ENCODE measurements around the gene OSTM1. TPM values are rescaled to one million over a fixed set of nuclear protein-coding genes. Genes with fewer than 3 reads are reported as not detected.

The OSTM1 gene, protein sequence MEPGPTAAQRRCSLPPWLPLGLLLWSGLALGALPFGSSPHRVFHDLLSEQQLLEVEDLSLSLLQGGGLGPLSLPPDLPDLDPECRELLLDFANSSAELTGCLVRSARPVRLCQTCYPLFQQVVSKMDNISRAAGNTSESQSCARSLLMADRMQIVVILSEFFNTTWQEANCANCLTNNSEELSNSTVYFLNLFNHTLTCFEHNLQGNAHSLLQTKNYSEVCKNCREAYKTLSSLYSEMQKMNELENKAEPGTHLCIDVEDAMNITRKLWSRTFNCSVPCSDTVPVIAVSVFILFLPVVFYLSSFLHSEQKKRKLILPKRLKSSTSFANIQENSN
- 20.9 and 24.5 TPM in 2 replicates for total RNA-seq (2014; rRNA removed; shearing (Covaris generic))

DNA sequence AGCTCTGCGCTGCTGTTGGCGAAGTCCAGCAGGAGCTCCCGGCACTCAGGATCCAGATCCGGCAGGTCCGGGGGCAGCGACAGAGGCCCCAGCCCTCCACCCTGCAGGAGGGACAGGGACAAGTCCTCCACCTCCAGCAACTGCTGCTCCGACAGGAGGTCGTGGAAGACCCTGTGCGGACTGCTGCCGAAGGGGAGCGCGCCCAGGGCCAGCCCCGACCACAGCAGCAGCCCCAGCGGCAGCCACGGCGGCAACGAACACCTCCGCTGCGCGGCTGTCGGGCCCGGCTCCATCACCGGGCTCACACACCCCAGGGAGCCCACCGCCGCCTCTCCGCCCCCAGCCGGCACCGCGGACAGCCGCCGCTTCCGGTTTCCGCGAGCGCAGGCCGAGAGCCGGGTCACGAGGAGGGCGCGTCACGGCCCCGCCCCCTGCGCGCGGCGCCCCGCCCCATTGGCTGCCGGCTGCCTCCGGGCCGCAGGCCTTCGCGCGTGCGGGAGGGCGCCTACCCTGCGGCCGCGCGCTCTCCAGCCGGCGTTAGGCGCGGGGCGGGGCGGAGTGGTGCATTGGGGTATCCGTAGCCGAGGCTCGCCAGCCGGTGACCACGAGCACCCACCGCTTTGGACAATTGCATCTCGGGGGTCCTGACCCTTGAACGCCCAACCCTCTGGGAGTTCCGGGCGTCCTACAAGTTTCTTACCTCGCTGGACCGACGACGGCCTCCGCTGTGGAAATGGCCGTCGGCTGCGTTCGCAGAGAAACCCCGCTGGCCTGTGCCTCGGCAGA, at the start of gene OSTM1:
TSS of gene OSTM1 (minus strand) at position 383 of the 786 bp plus-strand sequence. CDS start at position 293, 90 bp downstream.
- DNase-seq = peak; percentile 99
- Histone ChIP-seq H3K27me3 (ENCODE audit: control insufficient read depth, insufficient read depth, low read length) (peaks cover 3% of the 10 kb centered on the region; the same call in 1 of the 2 replicates), H3K4me3 (ENCODE audit: insufficient read depth, low read depth, low read length) (peak within 1 kb of the TSS; percentile 87), H3K36me3 (replicated peaks; ENCODE audit: control insufficient read depth, insufficient read depth, low read length) (no peaks in the 10 kb centered on the region)

DNA sequence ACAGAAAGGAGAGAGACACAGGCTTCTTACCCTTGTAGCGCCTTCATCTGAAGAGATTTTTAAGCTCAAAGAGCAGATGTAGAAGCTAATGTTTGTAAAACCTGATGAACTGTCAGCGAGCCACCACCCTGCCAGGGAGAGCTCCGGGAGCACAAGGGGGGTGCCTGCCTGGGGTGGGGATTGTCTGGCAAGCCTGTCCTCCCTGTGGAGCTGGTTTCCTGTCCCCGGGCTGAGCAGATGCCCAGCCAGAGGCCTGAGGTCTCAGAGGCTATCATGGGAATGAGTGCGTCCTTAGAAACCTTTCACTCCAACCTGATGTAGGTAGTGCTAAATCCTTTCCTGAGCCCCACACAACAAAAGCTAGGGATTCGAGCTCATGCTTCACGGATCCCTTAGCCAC, 49.4 kb upstream of the OSTM1 start:
- Histone ChIP-seq H3K27me3 (ENCODE audit: control insufficient read depth, insufficient read depth, low read length) (peaks cover 70% of the 10 kb centered on the region), H3K36me3 (replicated peaks; ENCODE audit: control insufficient read depth, insufficient read depth, low read length) (no peaks in the 10 kb centered on the region), H3K4me3 (ENCODE audit: insufficient read depth, low read depth, low read length) (no peak overlapping the region)
- peak; percentile 65 for DNase-seq

DNA sequence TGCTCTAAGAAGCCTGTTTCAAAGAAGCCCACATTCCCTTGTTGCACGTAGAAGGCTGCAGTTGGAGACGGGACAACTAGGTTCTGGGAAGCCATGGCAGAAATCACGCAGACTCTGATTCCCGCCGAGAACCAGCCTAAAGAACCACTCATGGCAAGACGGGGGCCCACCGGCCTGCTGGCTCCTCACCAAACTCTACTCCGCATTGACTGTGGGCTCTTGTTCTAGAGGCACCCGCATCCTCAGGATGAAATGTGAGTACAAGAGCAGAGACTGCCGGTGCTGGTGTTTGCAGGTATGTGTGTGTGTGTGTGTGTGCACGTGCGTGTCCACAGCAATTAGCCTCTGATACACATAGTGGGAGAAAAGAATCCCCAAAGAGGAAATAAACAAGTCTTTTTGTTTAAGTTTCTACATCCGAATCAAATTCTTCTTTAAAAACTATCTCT, 49.0 kb upstream of the OSTM1 start:
- no peak for DNase-seq
- H3K36me3 ChIP-seq (replicated peaks; ENCODE audit: control insufficient read depth, insufficient read depth, low read length) = no peaks in the 10 kb centered on the region
- H3K27me3 ChIP-seq (ENCODE audit: control insufficient read depth, insufficient read depth, low read length) = peaks cover 72% of the 10 kb centered on the region
- no peak overlapping the region for H3K4me3 ChIP-seq (ENCODE audit: insufficient read depth, low read depth, low read length)

DNA sequence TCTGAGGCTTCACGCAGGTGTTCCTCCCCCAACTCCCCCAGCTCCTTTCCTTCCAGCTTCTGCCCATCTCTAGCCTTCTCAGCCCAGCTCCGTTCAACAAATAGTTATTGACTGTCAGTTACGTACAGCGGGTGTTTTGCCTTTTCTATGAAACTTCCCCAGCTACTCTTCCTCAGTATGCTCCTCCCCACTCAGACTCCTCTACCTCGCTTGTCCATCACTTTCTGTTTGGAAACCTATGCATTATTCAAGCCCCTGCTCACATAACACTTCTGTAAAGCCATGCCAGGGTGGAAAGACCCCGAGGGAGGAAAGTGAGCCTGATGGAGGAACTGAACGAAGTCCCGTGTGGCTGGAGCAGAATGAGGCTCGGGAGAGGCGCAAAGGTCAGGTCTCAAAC, 47.1 kb upstream of the OSTM1 start:
- Histone ChIP-seq H3K36me3 (replicated peaks; ENCODE audit: control insufficient read depth, insufficient read depth, low read length) (no peaks in the 10 kb centered on the region), H3K4me3 (ENCODE audit: insufficient read depth, low read depth, low read length) (no peak overlapping the region), H3K27me3 (ENCODE audit: control insufficient read depth, insufficient read depth, low read length) (peaks cover 90% of the 10 kb centered on the region)
- no peak for DNase-seq

DNA sequence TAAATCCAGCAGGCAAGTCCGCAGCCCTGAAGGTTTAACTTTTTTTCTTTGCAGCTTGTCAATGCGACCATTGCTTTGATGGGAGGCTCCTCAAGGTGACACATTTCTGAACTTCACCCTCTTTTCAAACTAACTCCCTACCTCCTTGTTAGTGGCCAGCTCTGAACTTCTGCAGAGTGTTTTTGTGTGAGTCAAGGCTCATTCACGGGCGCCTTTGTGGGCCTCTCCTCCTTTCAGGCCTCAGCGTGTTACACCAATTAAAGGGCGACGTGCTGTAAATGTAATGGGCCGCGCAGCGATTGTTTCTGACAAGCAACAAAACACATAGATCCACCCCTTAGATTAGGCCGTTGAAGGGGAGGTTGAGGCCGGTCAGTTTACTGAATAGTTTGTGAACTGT, 45.8 kb upstream of the OSTM1 start:
- Histone ChIP-seq H3K4me3 (ENCODE audit: insufficient read depth, low read depth, low read length) (no peak overlapping the region), H3K27me3 (ENCODE audit: control insufficient read depth, insufficient read depth, low read length) (peaks cover 97% of the 10 kb centered on the region), H3K36me3 (replicated peaks; ENCODE audit: control insufficient read depth, insufficient read depth, low read length) (no peaks in the 10 kb centered on the region)
- DNase-seq = no peak

DNA sequence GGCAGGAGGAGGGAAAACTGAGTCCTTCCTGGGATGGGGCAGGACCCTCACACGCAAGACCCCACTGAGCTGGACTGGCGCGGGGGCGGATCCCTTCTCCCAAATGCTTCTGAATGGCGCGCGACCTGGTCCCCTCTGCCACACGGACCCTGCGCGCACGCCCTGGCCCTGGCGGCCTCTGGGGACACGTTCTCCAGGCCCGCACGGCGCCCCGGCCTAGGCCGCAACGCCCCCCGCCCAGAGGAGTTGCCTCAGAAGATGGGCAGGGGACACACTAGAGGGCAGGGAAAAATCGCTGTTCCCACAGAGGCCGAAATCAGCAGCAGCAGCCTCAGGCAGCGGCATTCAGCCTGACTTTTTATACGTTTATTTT, 45.2 kb upstream of the OSTM1 start:
- Histone ChIP-seq H3K27me3 (ENCODE audit: control insufficient read depth, insufficient read depth, low read length) (peaks cover 99% of the 10 kb centered on the region), H3K36me3 (replicated peaks; ENCODE audit: control insufficient read depth, insufficient read depth, low read length) (no peaks in the 10 kb centered on the region), H3K4me3 (ENCODE audit: insufficient read depth, low read depth, low read length) (peak overlapping the region; percentile 18; the same call in 1 of the 2 replicates)
- DNase-seq = peak; percentile 71

DNA sequence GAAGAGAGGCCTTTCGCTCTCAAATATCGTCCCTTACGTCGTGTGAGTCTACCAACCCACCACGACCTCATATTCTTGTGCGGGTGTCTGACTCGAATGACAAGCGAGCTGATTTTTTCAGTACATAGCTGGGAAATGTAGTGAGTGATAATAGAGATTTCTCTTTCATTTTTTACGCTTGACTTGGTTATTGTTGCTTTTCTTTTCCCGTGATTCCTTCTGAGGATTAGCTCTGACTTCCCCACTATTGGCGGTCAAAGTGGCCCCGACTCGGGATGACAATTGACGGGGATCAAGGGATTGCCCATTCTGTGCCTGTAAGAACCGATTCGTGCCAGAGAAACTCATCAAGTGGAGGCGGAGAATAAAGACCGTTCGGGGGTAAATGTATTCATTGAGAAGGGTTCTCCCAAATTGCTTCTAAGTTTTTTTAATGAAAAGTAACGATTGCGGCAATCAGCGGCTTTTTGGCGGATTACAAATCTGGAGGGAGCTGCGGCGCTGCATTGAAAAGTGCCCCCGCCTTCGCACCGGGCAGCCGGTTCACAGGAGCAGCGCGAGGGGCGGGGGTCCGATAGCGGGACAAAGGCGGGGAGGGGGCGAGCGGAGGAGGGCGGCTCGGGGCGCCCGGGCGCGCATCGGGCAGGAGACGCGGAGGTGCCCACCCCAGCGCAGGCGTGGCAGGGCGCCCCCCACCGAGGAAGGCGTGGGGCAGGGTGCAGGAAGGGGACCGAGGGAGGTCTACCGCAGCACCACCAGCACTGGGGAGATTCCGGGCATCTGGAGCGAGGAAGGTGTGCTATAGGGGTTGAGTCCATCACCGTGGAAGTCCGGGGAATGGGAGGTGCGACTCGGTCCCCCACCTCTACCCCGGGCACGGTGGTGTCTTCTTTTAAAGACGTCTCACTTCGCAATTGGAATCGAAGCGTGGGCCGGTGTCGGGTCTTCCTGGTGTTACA, 44.5 kb upstream of the OSTM1 start:
- peak overlapping the region; percentile 18 for H3K4me3 ChIP-seq (ENCODE audit: insufficient read depth, low read depth, low read length)
- DNase-seq = peak; percentile 87
- H3K27me3 ChIP-seq (ENCODE audit: control insufficient read depth, insufficient read depth, low read length) = peaks cover 99% of the 10 kb centered on the region
- H3K36me3 ChIP-seq (replicated peaks; ENCODE audit: control insufficient read depth, insufficient read depth, low read length) = no peaks in the 10 kb centered on the region

DNA sequence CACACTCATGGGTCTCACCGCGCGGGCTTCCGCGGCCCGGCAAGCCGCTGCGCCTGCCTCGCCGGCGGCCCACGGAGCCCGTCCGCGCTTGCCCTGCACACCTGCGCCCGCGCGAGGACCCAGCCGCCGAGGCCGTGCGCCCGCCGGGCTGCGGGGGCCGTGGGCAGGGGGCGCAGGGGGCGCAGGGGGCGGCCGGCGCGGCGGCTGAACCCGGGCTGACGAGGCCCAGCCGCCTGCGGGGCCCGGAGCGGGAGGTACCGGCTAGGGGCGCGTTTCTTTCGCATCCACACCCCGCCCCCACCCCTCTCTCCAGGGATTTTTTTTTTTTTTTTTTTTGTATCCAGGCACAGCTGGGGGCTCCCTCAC, 43.8 kb upstream of the OSTM1 start:
- DNase-seq = peak; percentile 79
- Histone ChIP-seq H3K4me3 (ENCODE audit: insufficient read depth, low read depth, low read length) (peak overlapping the region; percentile 31; the same call in 1 of the 2 replicates), H3K36me3 (replicated peaks; ENCODE audit: control insufficient read depth, insufficient read depth, low read length) (no peaks in the 10 kb centered on the region)

DNA sequence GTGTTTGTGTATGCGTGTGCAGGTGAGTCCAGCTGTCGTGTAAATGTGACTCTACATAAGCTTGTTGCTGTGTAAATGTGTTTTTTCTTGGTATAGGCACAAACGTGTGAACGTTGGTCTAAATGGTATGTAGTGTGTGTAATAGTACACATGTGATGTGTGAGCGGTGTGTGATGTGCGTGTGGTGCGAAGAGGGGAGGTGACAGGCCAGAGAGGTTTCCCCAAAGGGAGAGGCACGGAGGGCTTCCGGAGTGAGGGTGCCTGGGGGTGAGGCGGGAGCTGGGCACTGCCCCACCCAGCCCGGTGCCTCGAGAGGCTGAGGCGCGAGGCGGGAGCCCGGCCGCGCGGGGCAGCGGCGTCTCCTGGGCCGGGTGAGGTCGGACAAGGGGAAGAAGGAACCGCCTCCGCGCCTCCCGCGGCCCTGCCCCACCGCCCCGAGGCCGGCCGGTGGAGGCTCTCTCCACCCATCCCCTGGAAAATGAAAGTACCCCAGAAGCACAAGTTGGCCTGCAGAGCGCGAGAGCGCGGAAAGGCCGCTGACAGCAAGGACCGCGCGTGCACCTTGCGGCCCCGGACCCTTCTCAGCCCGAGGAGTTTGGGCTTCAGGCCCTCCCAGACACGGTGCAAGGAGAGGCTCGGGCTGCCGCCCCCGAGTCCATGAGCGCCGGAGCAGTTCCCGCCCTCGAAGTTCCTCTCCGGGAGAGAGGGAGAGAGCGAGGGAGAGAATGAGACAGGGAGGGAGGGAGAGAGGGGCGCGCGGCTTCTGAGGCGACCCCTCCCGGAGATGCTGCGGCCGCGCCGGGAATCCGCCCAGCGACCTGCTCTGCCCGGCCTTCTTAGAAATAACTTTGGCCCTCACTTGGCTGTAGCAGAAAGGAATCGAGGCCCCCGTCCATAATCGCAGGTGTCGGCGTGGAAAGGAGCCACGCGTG, 43.2 kb upstream of the OSTM1 start:
- peak; percentile 90 for DNase-seq
- Histone ChIP-seq H3K4me3 (ENCODE audit: insufficient read depth, low read depth, low read length) (peak overlapping the region; percentile 31), H3K27me3 (ENCODE audit: control insufficient read depth, insufficient read depth, low read length) (peaks cover 99% of the 10 kb centered on the region), H3K36me3 (replicated peaks; ENCODE audit: control insufficient read depth, insufficient read depth, low read length) (no peaks in the 10 kb centered on the region)

More for the DNA sequence above, 43.8 kb upstream of the OSTM1 start:
- peaks cover 99% of the 10 kb centered on the region for H3K27me3 ChIP-seq (ENCODE audit: control insufficient read depth, insufficient read depth, low read length)

DNA sequence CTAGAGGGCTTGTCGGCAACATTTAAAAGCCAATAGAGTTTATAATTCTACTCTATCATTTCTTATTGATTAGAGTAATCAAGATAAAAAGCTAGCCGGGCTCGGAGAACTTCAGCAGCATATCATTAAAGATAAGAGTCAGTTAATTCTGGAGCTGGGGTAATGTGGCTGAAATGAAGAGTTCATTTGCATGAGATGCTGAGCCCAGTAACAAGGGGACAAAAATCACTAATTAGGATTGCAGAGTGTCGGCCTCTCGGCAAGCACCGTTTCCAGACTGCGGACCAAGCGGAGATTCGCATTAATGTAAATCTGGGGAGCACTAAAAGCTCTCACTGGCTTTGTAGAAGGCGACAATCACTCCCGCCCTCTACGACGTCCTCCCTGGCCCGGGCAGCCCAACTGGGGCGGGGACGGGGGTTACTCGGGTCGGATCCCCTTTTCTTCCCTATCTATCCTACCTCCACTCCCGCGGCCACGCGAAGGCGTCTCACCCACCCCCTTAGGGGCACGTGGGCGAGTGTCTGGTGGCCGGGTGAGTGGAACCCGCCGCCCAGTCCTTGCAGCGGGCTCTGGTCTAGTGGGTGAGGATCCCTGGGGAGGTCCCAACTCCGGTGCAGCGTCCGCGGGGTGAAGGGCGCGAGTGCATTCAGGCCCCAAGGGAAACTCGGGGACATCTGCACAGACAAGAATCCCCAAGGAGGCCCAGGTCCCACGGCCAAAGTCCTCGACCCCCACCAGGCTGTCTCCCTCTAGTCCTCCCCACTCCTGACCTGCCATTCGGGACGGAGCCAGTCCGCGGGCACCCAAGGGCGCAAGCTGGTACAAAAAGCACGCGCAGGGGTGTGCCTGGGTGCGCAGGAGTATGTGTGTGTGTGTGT, 42.2 kb upstream of the OSTM1 start:
- no peaks in the 10 kb centered on the region for H3K36me3 ChIP-seq (replicated peaks; ENCODE audit: control insufficient read depth, insufficient read depth, low read length)
- H3K27me3 ChIP-seq (ENCODE audit: control insufficient read depth, insufficient read depth, low read length) = peaks cover 96% of the 10 kb centered on the region
- no peak overlapping the region for H3K4me3 ChIP-seq (ENCODE audit: insufficient read depth, low read depth, low read length)
- DNase-seq = peak; percentile 73

DNA sequence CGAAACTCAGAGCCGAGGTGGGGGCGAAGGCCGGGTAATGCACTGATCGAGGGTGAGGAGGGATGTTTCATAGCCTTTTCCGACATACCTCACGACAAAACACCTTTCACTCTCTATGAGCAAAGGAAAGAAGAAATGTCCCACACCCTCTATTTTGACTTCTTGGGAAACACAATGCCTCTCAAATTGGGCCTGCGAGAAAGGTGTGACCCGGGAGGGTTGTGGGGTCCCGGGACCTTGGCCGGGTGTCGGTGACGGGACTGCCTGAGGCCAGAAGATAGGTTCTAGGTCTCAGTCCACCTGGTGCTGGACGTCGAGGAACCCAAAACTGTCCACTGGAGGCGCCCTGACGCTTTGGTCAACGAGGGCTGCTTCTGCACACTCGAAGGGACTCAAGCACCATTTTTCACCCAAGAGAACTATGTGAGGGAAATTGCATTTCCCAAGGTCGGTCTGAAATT, 41.1 kb upstream of the OSTM1 start:
- peak; percentile 74 for DNase-seq
- Histone ChIP-seq H3K36me3 (replicated peaks; ENCODE audit: control insufficient read depth, insufficient read depth, low read length) (no peaks in the 10 kb centered on the region), H3K4me3 (ENCODE audit: insufficient read depth, low read depth, low read length) (no peak overlapping the region), H3K27me3 (ENCODE audit: control insufficient read depth, insufficient read depth, low read length) (peaks cover 91% of the 10 kb centered on the region)

DNA sequence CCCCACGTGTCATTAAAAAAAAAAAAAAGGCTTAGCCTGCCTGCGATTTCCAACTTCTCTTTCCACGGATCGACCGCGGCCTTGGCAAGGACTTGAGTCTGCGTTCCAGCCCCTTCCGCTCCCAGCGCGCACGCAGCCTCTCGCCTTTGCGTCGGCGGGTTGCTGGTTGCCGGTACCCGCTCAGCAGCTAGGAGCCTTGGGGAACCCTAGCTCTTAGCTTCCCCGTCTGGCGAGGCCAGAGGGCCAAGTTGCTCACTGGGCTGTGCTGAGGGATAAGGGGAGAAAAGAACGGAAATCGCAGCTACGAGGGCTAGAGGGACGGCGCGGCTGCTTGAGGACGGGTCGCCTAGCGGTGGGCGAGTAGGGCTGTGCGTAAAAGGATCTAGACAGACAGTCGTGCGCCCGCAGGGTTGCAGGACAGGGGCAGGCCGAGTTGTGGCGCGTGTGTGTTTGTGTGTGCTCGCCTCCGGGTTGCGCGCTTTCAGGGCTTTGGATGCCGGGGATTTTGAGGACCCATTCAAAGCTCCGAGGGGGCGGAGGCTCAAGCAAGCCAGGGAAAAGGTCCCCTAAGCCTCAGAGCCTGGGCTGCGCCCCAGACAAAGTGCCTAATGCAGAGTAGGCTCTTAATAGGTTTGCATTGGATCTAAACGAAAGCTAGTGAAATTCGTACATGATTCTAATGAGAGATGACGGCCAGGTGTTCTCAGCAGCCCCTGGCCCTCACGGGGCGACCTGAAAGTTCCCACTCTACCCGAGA, 40.5 kb upstream of the OSTM1 start:
- peak; percentile 89 for DNase-seq
- Histone ChIP-seq H3K36me3 (replicated peaks; ENCODE audit: control insufficient read depth, insufficient read depth, low read length) (no peaks in the 10 kb centered on the region), H3K27me3 (ENCODE audit: control insufficient read depth, insufficient read depth, low read length) (peaks cover 85% of the 10 kb centered on the region), H3K4me3 (ENCODE audit: insufficient read depth, low read depth, low read length) (peak overlapping the region; percentile 28)
